Measurements from ENCODE around the gene GPI.
A peak's percentile ranks its signal among the peaks of the same experiment; 100 is the strongest.
"Not testable (repeated sequence)": the region's sequence is repeated elsewhere in the genome, so short reads cannot be mapped to it uniquely, and the experiment has no call there.

The GPI gene

DNA sequence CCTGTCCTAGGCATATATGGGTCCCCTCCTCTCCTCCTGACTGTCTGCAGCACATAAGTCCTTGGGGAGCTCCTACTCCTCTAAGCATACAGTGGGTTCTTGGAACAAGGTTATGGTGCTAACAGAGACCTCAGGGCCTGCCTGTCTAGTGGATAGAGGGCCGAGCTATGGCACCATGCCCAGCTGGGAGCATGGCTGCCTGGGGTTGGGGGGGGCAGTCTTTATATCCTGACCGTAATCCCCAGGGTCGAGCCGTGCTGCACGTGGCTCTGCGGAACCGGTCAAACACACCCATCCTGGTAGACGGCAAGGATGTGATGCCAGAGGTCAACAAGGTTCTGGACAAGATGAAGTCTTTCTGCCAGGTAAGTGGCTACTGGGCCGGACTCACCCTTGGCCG is 3.3 kb downstream of the GPI start:
- no peak for DNase-seq

DNA sequence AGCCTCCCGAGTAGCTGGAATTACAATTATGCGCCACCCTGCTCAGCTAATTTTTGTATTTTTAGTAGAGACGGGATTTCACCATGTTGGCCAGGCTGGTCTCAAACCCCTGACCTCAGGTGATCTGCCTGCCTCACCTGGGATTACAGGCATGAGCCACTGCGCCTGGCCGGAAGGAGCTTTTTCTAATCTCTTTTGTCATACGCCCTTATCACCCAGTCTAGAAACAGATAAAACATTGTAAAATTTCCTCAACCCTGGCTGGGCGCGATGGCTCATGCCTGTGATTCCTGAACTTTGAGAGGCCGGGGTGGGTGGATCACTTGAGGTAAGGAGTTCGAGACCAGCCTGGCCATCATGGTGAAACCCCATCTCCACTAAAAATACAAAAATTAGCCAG is 4.2 kb downstream of the GPI start:
- not testable (repeated sequence) for DNase-seq

DNA sequence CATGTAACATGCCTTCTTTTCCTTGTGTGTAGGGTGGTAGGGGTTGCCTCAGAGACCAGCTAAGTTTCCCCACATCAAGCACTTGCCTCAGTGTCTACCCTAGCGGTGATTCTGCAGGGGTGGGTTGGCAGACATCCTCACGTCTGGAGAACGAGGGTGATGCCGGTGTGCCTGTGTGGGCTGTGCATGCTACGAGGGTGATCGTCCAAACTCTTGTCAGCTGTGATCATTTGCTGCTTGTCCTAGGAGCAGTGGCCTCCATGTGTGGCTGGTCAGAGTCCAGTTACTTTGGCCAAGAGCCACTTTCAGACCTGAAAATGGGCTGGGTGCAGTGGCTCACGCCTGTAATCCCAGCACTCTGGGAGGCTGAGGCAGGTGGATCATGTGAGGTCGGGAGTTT is 5.1 kb downstream of the GPI start:
- DNase-seq = no peak

DNA sequence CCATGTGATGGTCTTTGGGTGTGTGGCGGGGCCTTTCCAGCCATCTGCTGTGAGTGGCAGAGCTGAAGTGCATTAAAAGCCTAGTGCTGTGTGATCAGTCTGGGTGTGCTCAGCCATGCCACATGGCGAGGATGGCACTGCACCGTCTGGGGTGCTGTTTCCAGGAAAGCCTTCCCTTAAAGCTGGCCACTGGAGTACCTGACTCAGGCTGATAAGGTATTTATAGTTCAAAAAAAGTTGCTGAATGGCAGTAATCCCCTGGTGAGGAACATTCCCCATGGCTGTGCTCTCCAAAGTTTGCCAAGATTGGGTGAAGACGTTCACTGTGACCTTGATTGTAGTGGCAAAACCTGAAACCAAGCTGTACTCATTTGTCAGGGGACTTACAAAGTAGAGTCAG is 6.0 kb downstream of the GPI start:
- DNase-seq = no peak

DNA sequence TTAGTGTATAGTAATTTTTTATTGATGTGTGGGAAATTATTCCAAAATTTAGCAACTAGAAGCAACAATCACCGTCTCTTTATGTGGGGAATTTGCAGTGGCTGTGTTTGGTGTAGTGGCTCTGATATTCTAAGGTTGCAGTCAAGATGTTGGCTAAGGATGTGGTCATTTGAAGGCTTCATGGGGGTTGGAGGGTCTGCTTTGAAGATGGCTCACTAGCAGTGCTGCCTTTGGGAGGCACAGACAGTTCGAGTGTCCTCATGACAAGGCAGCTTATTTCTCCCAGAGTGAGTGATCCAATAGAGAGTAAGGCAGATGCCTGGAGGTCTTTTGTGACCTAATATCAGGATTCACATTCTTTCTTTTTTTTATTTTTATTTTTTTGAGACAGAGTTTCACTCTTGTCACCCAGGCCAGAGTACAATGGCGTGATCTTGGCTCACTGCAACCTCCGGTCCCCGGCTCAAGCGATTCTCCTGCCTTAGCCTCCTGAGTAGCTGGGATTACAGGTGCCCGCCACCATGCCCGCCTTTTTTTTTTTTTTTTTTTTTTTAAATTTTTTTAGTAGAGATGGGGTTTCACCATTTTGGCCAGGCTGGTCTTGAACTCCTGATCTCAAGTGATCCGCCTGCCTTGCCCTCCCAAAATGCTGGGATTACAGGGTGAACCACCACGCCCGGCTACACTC is 8.7 kb downstream of the GPI start:
- DNase-seq = no peak

DNA sequence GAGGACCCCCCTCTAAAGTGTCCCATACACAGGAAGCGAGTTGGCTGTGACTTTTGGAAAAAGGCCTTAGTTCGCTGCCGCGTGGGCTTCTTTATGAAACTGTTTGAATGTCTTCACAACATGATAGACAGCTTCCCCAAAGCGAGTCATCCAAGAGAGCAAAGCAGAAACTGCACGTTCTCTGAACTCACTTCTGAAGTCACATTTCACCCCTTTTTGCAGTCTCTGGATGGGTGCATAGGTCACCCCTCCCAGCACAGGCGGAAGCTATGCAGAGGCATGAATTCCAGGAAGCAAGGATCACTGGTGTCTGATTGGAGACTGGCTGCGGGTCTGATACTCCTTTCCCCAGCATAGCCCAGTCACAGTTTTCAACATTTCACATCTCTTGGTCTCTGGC is 10.6 kb downstream of the GPI start:
- DNase-seq = no peak

DNA sequence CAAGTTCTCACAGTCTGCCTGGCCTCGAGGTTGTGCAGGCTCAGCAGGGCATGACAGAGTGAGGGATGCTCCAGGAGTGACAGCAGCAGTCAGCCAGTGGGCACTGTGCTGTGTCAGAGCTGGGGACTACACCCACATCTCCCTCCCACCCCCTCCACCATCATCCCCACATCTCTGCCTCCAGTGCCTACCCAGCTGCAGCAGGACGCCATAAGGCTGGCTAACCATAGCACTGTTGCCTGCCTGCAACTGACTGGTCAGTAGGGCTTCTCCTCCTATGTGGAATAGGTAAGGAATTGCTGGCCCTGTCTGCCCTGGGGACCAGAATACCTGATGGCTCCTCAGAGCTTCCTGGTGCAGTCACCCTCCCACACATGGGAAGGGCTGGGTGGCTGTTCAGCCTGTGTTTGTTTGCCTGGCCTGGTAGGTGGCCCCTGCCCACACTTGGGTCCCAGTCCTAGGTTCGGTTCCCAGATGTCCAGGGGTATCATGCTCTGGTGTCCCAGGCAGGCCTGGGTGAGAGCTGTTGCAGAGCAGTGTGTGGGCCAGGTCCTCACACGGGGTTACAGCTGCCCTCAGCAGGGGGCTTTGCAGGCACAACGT is 15.7 kb downstream of the GPI start:
- no peak for DNase-seq

DNA sequence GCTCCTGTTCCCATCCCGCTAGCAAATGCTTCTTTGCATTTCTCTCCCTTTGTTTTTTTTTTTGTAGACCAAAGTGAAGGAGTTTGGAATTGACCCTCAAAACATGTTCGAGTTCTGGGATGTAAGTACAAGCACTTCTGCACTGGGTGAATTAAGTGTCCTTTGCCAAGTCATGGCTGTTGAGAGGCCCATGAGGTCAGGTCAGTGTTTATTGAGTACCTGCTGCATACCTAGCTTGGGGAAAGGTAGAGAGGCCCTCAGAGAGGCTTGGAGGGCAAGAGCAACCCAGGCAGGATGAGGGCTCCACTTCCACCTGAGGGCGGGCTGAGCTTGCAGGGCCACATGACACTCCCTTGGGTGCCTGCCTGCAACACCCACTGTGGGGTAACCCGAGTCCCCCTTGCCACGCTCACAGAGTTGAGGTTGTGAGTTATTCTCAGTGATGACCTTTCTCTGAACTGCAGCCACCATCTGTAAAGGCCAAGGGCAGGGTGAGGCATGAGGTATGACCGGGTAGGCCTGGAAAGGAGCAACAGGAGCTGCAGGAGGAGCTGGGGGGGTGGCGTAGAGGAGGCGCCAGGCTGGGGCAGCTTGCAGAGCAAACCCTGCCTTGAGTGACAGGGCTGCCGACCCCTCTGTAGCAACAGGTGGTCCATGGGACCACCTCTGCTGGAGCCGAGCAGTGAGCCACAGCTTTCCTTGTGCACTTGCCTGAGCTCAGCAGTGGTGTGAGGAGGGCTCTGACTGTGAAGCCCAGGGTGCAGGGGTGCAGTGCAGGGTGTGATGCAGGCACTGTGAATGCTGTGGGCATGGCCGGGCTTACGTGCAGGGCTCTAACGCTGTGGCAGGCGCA is 16.6 kb downstream of the GPI start:
- DNase-seq = no peak

DNA sequence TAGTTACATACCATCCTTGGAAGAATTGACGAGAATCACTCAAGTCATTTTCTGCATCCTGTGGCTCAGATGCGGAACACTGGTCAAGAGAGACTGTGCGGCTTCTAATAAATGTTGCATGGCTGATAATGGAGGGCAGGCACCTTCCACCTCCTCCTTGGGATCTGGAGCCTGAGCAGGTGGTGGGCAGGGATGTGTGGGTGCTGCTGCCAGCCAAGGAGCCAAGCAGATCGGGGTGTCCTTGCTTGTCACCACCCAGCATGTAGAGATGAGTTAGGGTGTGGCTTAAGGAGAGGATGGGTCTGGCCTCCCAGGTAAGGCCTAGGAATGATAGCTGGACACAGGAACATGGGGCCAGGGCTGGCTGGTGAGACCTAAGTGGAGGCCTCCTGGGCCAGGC is 17.5 kb downstream of the GPI start:
- no peak for DNase-seq

DNA sequence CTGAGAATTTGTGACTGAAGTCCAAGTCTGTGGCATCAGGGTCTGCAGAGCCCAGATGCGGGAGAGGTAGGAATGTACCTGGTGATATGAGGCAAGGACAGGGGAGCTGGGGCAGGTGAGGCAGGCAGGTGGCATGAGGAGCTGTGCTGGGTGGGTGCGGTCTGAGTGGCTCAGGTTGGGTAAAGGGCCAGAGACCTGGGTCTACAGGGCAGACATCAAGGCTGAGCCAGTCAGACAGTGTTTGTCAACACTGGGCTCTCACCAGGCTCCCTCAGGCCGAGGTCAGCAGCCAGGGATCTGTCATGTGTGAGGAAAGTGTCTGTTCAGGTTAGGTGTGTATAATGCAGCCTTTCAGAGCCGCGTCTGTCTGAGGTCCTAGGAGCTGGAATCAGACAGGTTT is 18.6 kb downstream of the GPI start:
- DNase-seq = no peak

DNA sequence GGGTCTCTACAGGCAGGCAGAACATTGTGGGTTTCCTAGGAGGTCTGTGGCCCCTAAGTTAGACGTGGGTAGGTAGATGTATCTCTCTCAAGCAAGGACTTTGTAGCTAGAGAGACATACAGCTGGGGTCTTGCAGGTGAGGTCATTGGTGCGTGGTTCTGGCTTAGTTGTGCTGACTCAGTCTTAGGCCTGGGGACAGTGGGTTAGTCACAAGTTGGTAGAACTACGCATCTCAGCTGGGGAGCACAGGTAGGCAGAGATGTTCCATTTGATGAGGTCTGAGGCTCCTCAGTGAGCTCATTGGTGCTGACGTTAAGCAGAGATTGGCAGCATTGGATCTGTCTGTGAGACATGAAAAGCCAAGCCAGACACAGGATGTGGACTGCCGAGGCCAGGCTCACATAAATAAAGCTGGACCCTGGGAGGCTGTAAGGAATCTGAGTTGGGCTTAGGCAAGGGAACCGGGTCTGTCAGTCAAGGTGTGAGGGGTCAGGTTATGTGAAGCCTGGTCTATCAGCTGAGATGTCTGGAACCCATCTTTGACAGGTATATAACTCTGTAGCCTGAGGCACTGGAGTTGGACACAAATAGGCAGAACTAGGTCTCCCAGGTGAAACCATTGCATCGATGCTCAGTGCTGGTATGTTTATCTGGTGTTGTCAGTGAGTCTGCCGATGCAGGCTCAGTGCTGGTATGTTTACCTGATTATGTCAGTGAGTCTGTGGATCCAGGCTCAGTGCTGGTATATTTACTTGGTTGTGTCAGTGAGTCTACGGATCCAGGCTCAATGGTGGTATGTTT is 21.8 kb downstream of the GPI start:
- no peak for DNase-seq

DNA sequence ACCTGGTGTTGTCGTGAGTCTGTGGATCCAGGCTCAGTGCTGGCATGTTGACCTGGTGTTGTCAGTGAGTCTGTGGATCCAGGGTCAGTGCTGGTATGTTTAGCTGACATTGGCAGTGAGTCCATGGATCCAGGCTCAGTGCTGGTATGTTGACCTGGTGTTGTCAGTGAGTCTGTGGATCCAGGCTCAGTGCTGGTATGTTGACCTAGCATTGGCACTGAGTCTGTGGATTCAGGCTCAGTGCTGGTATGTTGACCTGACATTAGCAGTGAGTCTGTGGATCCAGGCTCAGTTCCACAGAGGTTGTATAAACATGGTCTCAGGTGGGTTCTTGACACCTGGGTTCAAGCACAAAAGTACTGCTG is 22.4 kb downstream of the GPI start:
- no peak for DNase-seq

DNA sequence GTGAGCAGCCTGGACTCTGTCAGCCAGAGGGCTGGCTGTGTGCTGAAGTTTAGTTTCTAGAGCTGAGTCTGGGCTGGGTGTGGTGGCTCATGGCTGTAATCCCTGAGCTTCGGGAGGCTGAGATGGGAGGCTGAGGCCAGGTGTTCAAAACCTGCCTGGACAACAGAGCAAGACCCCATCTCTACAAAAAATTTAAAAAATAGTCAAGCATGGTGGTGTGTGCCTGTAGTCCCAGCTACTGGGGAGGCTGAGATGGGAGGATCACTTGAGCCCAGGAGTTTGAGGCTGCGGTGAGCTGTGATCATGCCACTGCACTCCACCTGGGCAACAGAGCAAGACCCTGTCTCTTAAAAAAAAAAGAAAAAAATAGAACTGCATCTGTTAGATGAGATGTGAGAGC is 23.7 kb downstream of the GPI start:
- not testable (repeated sequence) for DNase-seq

DNA sequence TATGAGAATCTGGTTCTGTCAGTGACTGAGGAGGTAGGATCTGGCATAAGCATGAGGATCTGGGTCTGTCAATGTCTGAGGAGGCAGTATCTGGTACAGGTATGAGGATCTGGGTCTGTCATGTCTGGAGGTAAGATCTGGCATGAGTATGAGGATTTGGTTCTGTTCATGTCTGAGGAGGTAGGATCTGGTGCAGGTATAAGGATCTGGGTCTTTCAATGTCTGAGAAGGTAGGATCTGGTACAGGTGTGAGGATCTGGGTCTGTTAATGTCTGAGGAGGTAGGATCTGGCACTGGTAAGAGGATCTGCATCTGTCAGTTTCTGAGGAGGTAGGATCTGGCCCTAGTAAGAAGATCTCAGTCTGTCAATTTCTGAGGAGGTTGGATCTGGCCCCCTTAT is 26.8 kb downstream of the GPI start:
- no peak for DNase-seq

DNA sequence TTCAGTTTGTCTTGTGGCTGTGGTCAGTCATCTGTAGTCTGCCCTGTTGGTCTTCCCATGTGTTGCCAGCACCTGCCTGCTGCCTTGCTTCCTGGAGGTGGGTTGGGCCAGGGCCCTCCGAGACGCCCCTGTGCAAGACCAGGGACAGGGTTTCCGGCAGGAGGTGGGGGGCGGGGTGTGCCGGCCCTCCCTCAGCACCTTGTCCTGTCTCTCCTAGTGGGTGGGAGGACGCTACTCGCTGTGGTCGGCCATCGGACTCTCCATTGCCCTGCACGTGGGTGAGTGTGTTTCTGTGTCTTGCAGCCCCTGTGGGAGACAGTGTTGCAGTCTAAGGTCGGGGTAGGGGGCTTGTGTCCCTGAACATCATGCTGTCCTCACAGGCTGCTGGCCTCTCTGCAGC is 28.0 kb downstream of the GPI start:
- DNase-seq = no peak

DNA sequence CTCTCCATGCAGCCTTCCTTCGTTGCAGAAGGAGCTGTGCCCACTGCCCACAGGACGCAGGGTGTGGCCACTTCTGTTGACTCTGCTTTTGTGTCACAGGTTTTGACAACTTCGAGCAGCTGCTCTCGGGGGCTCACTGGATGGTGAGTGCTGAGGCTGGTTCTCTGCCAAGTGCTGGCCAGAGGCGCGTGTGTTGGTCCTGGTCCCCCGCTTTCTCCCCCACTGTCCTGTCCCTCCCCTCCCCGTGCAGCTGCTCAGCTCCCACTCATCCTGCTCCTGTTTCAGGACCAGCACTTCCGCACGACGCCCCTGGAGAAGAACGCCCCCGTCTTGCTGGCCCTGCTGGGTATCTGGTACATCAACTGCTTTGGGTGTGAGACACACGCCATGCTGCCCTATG is 28.6 kb downstream of the GPI start:
- DNase-seq = no peak

DNA sequence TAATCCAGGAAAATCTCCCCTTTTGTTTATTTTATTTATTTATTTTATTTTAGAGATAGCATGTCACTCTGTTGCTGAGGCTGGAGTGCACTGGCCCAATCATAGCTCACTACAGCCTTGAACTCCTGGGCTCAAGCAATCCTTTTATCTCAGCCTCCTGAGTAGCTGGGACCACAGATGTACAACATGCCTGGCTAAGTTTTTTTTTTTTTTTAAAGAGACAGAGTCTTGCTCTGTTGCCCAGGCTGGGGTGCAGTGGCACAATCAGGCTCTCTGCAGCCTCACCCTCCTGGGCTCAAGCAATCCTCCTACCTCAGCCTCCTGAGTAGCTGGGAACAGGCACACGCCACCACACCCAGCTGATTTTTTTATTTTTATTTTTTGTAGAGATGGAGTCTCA is 32.9 kb downstream of the GPI start:
- no peak for DNase-seq

DNA sequence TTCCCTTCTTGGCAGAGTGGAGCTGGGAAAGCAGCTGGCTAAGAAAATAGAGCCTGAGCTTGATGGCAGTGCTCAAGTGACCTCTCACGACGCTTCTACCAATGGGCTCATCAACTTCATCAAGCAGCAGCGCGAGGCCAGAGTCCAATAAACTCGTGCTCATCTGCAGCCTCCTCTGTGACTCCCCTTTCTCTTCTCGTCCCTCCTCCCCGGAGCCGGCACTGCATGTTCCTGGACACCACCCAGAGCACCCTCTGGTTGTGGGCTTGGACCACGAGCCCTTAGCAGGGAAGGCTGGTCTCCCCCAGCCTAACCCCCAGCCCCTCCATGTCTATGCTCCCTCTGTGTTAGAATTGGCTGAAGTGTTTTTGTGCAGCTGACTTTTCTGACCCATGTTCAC is 34.9 kb downstream of the GPI start:
- no peak for DNase-seq

DNA sequence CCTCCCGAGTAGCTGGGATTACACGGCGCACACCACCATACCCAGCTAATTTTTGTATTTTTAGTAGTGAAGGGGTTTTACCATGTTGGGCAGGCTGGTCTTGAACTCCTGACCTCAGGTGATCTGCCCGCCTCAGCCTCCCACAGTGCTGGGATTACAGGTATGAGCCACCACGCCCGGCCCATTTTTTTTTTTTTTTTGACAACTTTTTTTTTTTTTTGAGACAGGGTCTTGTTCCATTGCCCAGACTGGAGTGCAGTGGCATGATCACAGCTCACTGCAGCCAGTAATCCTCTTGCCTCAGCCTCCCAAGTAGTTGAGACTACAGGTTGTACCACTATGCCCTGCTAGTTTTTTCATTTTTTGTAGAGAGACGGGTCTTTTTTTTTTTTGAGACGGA is 35.8 kb downstream of the GPI start:
- not testable (repeated sequence) for DNase-seq

DNA sequence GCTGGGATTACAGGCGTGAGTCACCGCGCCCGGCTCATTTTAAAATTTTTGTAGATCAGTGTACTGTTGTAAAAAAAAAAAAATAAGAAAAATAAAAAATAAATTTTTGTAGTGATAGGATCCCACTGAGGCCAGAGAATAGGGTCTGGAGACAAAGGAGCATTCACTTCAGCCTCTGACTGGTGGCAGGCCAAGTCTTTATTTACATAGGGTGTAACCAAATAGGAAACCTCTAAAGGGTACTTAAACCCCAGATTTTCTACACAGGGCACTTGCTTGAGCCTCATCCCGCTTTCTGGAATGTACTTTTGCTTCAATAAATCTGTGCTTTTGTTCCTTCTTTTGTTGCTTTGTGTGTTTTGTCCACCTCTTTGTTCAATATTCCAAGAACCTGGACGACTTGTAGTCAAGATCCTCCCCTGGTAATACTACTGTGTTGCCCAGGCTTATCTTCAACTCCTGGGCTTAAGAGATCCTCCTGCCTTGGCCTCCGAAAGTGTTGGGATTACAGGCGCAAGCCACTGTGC is 37.1 kb downstream of the GPI start:
- DNase-seq = no peak

DNA sequence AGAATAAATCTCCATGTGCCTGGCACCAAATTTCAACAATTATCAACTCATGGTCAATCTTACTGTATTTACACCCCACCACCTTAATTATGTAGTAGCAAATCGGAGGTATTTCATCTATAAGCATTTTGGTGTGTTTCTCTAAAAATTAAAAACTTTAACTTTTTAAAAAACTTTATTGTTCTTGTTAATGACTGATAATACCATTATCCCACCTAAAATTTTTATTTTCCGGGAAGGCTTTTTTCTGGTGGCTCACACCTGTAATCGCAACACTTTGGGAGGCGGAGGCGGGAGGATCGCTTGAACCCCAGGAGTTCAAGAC is 38.8 kb downstream of the GPI start:
- DNase-seq = no peak

DNA sequence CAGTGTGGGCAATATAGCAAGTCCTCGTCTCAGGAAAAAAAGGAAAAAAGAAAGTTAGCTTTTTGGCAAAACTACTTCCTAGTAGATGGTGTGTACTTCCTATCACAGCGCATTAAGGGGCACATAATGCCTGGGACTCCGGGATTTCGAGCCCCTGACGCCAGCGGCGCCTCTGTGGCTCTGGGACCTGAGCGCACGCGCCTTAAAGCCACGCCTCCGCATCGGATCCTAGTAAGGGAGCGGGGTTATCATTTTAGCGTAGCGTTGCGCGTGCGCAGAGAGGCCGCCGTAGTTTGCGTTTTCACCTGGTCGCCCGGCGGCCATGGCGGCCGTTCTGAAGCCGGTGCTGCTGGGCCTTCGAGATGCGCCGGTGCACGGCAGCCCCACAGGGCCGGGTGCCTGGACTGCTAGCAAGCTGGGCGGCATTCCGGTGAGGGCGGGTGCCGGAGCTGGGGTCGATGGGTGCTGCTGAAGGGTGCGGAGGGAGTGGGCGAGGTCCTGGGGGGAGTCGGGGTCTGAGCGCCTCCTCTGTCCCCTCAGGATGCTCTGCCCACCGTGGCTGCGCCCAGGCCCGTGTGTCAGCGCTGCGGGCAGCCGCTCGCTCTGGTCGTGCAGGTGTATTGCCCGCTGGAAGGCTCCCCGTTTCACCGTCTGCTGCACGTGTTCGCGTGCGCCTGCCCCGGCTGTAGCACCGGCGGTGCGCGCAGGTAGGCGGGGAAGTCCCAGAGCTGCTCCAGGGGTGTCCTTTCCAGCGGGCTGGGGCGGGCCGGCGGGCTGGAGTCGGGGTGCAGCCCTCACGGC is 39.3 kb downstream of the GPI start, which contains the start of gene PDCD2L:
Gene PDCD2L, plus strand, starts transcription at position 291 of the 801 bp plus-strand sequence. Its CDS starts 32 bp downstream, at position 323.
- peak; percentile 81 for DNase-seq
